Measurements from ENCODE around the gene ATG13.

The ATG13 gene

GRCh38 chr11:46681814-46682213 lies 64.5 kb downstream of the ATG13 start:
- Mint-ChIP-seq H3K36me3 (ENCODE audit: low read depth) (peaks cover 85% of the 10 kb centered on the region), H3K4me3 (no peak overlapping the region), H3K27me3 (no peaks in the 10 kb centered on the region), H3K9me3 (no peaks in the 10 kb centered on the region), H3K27ac (peak overlapping the region; percentile 37), H3K4me1 (ENCODE audit: low read depth) (peaks cover 10% of the 10 kb centered on the region)
- no peak for DNase-seq

GRCh38 chr11:46682773-46683752 lies 65.7 kb downstream of the ATG13 start:
- no peak for DNase-seq
- Mint-ChIP-seq H3K9me3 (no peaks in the 10 kb centered on the region), H3K4me3 (no peak overlapping the region), H3K27ac (peak overlapping the region; percentile 30), H3K27me3 (no peaks in the 10 kb centered on the region), H3K4me1 (ENCODE audit: low read depth) (peaks cover 2% of the 10 kb centered on the region), H3K36me3 (ENCODE audit: low read depth) (peaks cover 87% of the 10 kb centered on the region)

DNA sequence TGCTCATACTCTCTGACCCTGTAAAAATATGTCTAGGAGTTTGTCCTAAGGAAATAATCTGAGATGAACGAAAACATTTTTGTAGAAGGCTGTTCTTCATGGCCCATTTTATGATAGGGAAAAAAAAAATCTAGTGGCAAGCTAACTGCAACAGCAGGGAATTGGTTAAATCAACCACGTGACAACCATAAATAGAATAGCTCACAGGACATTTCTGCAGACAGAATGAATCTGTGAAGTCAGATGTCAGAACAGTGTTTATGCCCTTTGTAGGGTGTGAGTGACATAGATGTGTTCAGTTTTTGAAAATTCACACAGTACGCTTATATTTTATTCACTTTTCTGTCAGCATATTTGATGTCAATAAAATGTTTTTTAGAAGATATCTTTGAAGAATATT lies 67.0 kb downstream of the ATG13 start:
- no peaks in the 10 kb centered on the region for H3K27me3 Mint-ChIP-seq
- peaks cover 83% of the 10 kb centered on the region for H3K36me3 Mint-ChIP-seq (ENCODE audit: low read depth)
- H3K4me3 Mint-ChIP-seq = no peak overlapping the region
- no peak overlapping the region for H3K27ac Mint-ChIP-seq
- no peaks in the 10 kb centered on the region for H3K4me1 Mint-ChIP-seq (ENCODE audit: low read depth)
- H3K9me3 Mint-ChIP-seq = no peaks in the 10 kb centered on the region
- no peak for DNase-seq

DNA sequence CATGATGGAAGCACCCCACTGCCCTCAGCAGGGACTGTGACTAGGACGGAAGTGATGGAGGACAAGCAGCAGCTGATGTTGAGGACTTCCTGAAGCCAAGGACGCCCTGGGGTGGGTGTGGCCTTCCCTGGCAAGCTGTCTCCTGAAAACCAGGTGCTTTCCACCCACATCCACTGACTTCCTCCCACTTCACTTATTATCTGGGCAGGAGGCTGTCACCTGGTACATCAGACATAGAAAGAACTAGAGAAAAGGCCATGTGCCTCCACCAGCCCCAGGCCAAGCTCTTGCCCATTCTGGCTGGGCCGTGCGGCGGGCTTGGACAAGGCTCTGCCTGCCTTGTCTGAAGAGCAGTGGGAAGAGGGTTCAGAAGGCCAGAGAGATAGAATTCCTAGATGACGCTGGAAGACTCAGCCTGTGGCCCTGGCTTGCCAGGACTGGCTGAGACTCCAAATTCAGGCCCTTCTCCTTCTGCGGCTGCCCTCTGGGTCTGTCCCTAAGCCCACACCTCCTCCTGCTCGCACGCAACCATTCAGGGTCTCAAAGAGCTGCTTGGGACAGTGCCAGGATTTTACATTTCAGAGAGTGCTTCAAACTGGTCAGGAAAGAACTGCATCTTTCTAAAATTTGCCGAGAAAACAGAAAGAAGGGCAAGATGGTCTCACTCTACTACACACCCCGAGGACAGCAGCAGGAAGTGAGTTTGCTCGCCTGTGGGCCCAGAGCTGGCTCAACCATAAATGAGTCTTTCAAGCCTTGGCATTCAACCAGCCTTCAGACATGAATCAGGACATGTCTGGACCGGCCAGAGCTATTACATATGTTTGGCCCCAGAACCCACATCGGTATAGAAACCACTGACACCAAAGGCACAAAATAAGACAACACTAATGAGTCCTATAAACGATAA lies 69.8 kb downstream of the ATG13 start:
- Mint-ChIP-seq H3K4me1 (ENCODE audit: low read depth) (no peaks in the 10 kb centered on the region), H3K4me3 (no peak overlapping the region), H3K9me3 (no peaks in the 10 kb centered on the region), H3K27ac (peak overlapping the region; percentile 4), H3K27me3 (no peaks in the 10 kb centered on the region), H3K36me3 (ENCODE audit: low read depth) (peaks cover 76% of the 10 kb centered on the region)
- DNase-seq = no peak

- Mint-ChIP-seq H3K4me1 (ENCODE audit: low read depth) (peaks cover 2% of the 10 kb centered on the region), H3K27ac (peak overlapping the region; percentile 11), H3K36me3 (ENCODE audit: low read depth) (peaks cover 85% of the 10 kb centered on the region), H3K9me3 (no peaks in the 10 kb centered on the region), H3K27me3 (no peaks in the 10 kb centered on the region), H3K4me3 (no peak overlapping the region)
- no peak for DNase-seq
Measured at GRCh38 chr11:46690702-46691101, 73.3 kb downstream of the ATG13 start.

DNA sequence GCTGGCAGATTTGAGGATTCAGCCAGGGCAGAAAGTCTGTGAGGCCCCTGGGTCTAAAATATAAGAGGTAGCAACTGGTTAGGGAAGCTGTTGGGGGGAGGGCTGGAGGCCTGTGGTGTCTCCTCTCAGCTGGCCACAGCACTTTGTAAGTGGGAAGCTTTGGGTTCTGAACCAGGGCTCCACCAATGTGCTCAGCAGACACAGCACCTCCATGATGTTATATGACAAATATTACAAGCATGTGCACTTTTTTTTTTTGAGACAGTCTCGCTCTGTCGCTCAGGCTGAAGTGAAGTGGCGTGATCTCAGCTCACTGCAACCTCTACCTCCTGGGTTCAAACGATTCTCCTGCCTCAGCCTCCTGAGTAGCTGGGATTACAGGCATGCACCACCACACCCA lies 75.1 kb downstream of the ATG13 start:
- Mint-ChIP-seq H3K36me3 (ENCODE audit: low read depth) (peaks cover 82% of the 10 kb centered on the region), H3K27ac (no peak overlapping the region)

GRCh38 chr11:46693597-46694012 lies 76.3 kb downstream of the ATG13 start:
- Mint-ChIP-seq H3K36me3 (ENCODE audit: low read depth) (peaks cover 77% of the 10 kb centered on the region), H3K27ac (peak overlapping the region; percentile 61), H3K4me3 (no peak overlapping the region), H3K27me3 (no peaks in the 10 kb centered on the region), H3K9me3 (no peaks in the 10 kb centered on the region), H3K4me1 (ENCODE audit: low read depth) (peaks cover 23% of the 10 kb centered on the region)
- DNase-seq = no peak

More for the DNA sequence above, 75.1 kb downstream of the ATG13 start:
- no peak for DNase-seq
- H3K4me3 Mint-ChIP-seq = no peak overlapping the region
- no peaks in the 10 kb centered on the region for H3K27me3 Mint-ChIP-seq
- H3K4me1 Mint-ChIP-seq (ENCODE audit: low read depth) = peaks cover 12% of the 10 kb centered on the region
- H3K9me3 Mint-ChIP-seq = no peaks in the 10 kb centered on the region

DNA sequence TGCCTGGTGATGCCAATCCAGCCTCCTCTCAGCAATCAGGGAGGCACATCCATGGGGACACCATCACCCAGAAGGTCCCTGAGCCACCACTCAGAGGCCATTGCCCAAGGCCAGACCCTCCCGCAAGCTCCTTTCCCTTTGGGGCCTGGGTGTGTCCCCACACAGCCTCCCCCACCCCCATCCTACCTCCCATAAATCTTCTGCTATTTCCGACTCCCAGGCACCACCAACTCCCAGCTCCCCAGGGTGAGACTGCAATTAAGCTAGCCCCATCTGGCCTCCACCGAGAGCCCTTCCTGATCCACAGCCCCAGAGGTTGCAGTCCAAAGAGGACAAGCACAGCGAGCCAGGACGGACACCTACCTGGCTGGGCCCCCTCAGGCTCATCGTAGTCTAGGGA lies 76.7 kb downstream of the ATG13 start:
- Mint-ChIP-seq H3K4me1 (ENCODE audit: low read depth) (peaks cover 27% of the 10 kb centered on the region), H3K27me3 (no peaks in the 10 kb centered on the region), H3K4me3 (no peak overlapping the region), H3K9me3 (no peaks in the 10 kb centered on the region), H3K27ac (peak overlapping the region; percentile 61), H3K36me3 (ENCODE audit: low read depth) (peaks cover 79% of the 10 kb centered on the region)
- DNase-seq = no peak

GRCh38 chr11:46694607-46695006 lies 77.3 kb downstream of the ATG13 start:
- no peak overlapping the region for H3K4me3 Mint-ChIP-seq
- H3K27ac Mint-ChIP-seq = peak overlapping the region; percentile 61
- H3K27me3 Mint-ChIP-seq = no peaks in the 10 kb centered on the region
- H3K36me3 Mint-ChIP-seq (ENCODE audit: low read depth) = peaks cover 79% of the 10 kb centered on the region
- no peak for DNase-seq
- H3K4me1 Mint-ChIP-seq (ENCODE audit: low read depth) = peaks cover 31% of the 10 kb centered on the region
- no peaks in the 10 kb centered on the region for H3K9me3 Mint-ChIP-seq

GRCh38 chr11:46695345-46696211 lies 78.2 kb downstream of the ATG13 start:
- H3K4me1 Mint-ChIP-seq (ENCODE audit: low read depth) = peaks cover 35% of the 10 kb centered on the region
- H3K27me3 Mint-ChIP-seq = no peaks in the 10 kb centered on the region
- DNase-seq = no peak
- H3K9me3 Mint-ChIP-seq = no peaks in the 10 kb centered on the region
- H3K27ac Mint-ChIP-seq = peak overlapping the region; percentile 9
- no peak overlapping the region for H3K4me3 Mint-ChIP-seq
- H3K36me3 Mint-ChIP-seq (ENCODE audit: low read depth) = peaks cover 78% of the 10 kb centered on the region

DNA sequence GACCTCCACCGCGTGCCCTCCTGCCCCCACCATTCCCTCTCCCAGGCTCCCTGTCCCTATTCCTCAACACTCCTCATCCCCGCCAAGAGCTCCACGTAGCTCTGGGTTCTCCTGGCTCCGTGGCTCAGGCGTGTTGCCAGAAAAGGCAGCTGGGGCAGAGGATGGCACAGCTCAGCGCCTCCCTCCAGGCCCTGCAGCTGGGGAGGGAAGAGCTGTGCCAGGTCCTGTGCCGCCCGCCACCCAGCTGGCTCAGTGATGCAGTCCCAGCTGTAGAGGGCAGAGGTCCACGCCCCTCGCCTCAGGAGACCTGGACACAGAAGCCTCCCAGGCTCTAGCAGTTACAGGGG lies 78.8 kb downstream of the ATG13 start:
- peak overlapping the region; percentile 50 for H3K27ac Mint-ChIP-seq
- H3K4me3 Mint-ChIP-seq = no peak overlapping the region
- peaks cover 37% of the 10 kb centered on the region for H3K4me1 Mint-ChIP-seq (ENCODE audit: low read depth)
- no peaks in the 10 kb centered on the region for H3K9me3 Mint-ChIP-seq
- H3K36me3 Mint-ChIP-seq (ENCODE audit: low read depth) = peaks cover 78% of the 10 kb centered on the region
- H3K27me3 Mint-ChIP-seq = no peaks in the 10 kb centered on the region
- DNase-seq = no peak

- H3K27me3 Mint-ChIP-seq = no peaks in the 10 kb centered on the region
- H3K36me3 Mint-ChIP-seq (ENCODE audit: low read depth) = peaks cover 79% of the 10 kb centered on the region
- peaks cover 44% of the 10 kb centered on the region for H3K4me1 Mint-ChIP-seq (ENCODE audit: low read depth)
- no peak for DNase-seq
- H3K9me3 Mint-ChIP-seq = no peaks in the 10 kb centered on the region
- peak overlapping the region; percentile 99 for H3K27ac Mint-ChIP-seq
- H3K4me3 Mint-ChIP-seq = no peak overlapping the region
Measured at GRCh38 chr11:46697303-46697702, 80.0 kb downstream of the ATG13 start.

DNA sequence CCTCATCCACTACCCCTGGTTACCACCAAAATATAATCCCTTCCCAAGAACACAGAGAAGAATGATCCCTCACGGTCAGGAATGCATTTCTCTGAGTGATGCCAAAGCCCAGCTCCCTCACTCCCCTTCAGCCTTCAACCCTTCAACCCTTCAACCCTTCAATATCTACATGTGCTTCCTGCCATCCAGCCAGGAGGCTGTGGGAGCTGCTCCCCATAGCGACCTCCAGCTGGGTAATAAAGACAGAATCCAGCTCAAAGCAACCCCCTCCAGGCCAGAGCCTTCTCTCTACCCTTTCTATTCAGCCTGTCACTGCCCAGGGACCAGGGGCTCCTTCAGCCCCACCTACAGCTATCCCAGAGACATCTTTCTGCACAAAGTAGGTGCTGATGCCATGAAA lies 80.4 kb downstream of the ATG13 start:
- Mint-ChIP-seq H3K4me3 (no peak overlapping the region), H3K27me3 (no peaks in the 10 kb centered on the region), H3K9me3 (no peaks in the 10 kb centered on the region), H3K36me3 (ENCODE audit: low read depth) (peaks cover 80% of the 10 kb centered on the region), H3K27ac (peak overlapping the region; percentile 99), H3K4me1 (ENCODE audit: low read depth) (peaks cover 48% of the 10 kb centered on the region)
- no peak for DNase-seq

- H3K4me3 Mint-ChIP-seq = peak overlapping the region; percentile 98
- H3K27ac Mint-ChIP-seq = peak overlapping the region; percentile 99
- peaks cover 56% of the 10 kb centered on the region for H3K4me1 Mint-ChIP-seq (ENCODE audit: low read depth)
Measured at GRCh38 chr11:46698597-46698996, 81.2 kb downstream of the ATG13 start.

More at GRCh38 chr11:46698597-46698996, 81.2 kb downstream of the ATG13 start:
- Mint-ChIP-seq H3K36me3 (ENCODE audit: low read depth) (peaks cover 80% of the 10 kb centered on the region), H3K27me3 (no peaks in the 10 kb centered on the region), H3K9me3 (no peaks in the 10 kb centered on the region)
- no peak for DNase-seq
